Stimulated activated CD8-positive, alpha-beta memory T cell treated with anti-CD3 and anti-CD28 coated beads, Interleukin-7, amount 100 ng/mL, for 4 hours (primary cell): ENCODE measurements around the gene ALK.

Experiments
- DNase-seq, 2 donors: peaks; one replicate each; pipeline ENCODE4 v3.0.0-alpha.2; 2020; ENCODE audit warnings: low read depth in 2 of 2

ALK gene

DNA sequence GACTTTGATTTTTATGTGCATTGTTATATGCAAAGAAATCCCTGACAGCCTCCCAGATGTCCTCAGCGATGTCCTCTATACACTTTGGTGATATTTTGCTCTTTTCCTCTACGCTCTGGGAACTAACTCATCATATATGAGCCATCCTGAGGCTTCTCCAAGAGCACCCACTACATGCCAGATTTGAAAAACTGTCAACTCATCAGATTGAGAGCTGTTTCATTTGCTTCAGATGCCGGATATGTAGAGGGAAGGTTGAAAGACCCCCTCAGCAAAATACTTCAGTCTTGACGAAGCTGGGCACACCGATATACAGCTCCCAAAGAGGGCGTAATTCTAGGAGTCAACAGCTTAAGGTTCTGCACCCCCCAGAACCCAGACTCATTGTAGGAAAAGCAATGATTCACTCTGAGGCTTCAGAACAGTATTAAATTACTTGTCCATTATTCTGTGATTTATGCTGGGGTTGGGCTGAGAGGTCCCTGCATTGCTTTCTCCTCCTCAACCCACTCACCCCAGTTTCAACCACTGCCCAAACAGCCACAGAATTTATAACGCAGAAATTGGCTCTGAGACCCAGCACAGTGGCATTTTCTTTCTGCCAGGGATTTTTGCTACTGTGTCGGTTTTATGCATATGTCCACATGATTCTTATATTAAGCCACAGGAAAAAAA is 341.8 kb downstream of the ALK start:
- DNase-seq, result no peak

GRCh38 chr2:29578084-29578598 is 343.2 kb downstream of the ALK start:
- no peak for DNase-seq

DNA sequence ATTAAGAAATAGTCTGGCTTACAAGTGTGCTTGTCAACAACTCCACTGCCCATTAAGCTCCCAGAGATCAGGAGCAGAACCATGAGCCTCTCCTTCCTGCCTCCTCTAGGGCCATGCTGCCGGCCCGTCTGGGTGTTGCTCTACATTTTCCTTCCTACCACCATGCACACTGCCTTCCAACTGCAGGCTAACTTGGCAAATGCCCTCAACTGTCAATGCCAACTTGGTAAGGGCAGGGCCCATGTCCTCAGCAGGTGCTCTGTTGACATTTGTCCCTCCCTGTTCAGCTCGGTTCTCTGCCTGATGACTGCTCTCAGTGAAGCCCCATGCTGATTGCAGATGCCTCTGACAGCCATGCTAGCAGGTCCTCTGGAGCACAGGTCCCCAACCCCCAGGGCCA is 345.2 kb downstream of the ALK start:
- DNase-seq, result no peak

DNA sequence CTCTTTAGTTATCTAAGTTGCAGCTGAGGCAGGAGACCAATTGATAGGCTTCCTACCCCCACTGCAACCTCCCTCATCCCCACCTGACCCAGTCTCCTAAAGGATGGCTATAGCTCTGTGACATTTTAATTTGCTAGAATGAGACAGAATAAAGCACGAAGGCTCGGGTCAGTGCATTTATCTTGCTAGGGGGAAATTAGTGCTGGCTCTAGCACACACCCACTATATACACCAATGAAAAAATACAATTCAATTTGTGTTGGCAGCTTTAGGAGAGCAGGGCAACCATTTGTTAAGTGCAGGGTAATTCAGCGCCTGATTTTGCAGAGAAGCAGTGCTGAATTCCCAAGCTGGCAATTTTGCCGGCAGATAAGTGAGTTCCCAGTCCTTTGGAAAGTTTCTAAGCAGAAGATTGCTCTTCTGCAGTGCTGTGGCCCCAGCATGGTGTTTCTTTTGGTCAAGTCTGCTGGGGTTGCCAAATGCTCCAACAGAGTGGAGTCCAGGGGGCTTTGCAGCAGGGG is 346.0 kb downstream of the ALK start:
- no peak for DNase-seq

GRCh38 chr2:29573612-29574011 is 347.8 kb downstream of the ALK start:
- DNase-seq, result no peak

DNA sequence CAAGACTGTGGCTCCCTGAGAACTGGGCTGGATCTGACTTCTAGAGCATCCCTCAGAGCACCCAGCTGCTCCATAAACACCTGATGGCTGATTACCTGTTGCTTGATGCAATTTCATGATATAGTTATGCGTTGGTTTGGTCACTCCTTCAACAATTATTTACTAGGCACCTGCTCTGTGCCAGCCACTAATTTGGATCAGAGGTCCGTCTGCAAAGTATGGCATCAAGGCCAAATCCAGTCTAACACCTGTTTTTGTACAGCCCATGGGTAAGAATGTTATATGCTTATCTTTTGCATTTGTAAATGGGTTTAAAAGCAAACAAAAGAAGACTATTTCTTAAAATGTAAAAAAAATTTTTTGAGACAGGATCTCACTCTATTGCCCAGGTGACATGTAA is 348.2 kb downstream of the ALK start:
- no peak for DNase-seq

DNA sequence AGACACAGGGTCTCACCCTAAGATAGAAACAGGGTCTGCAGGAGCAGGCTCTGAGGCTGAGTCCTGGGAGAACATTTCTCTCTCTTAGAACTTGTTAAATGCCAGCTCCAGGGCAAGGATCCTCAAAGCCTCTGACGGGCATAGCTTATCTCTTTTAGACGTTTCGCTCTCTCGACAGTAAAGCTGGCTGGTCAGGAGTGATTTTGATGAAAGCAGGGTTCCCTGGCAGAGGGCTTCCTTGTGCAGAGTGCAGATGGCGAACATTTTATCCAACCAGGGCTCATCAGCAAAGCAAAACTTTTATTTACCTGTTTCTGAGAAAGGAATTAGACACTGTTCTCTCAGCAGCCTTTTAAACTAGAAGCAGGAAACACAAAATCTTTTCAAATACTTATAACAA is 350.8 kb downstream of the ALK start:
- no peak for DNase-seq

DNA sequence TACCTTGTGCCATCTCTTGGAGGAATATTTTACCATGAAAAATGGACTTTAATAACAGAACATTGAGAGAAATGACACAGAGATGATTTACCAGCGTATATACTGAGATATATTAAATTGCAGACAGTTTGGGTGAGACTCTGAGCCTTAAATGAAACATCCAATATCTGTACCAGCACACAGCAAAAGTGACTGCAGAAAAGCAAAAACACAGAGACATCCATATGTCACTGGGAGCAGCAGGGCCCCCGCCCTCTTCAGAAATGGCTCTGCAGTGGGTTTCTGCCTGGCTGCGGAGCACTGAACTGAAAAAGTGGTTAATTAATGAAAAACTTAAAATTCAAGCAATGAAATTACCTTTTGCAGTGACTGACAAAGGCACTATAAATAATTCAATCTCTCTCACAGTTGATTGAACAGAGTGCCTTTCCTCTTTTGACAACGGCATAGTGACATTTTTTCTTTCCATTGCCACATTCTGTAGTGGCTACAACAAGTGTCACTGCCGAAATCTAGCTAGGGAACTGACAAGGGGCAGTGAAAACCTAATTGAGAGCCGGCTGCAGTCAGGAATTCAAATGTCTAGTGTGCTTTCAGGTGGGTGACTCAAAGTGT is 353.4 kb downstream of the ALK start:
- no peak for DNase-seq

DNA sequence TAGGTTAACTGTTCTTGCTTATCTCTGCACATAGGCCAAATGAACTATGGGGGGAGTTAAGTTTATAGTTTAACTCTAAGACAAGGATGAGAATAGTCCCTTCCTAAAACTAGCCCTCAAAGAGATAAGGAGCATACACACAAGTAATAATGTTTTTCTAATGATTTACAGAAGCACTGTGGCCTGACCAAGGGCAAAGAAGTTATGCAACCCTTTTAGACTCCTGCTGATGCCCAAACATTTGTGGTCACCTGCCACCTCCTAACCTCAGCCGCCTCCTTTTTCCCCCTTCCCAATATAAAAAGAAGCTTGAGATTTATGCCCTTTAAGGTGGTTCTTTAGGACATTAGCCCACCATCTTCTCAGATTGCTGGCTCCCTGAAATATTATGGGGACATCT is 357.7 kb downstream of the ALK start:
- DNase-seq, result no peak

- DNase-seq, result no peak
Observed at GRCh38 chr2:29562896-29563295, 358.5 kb downstream of the ALK start.

DNA sequence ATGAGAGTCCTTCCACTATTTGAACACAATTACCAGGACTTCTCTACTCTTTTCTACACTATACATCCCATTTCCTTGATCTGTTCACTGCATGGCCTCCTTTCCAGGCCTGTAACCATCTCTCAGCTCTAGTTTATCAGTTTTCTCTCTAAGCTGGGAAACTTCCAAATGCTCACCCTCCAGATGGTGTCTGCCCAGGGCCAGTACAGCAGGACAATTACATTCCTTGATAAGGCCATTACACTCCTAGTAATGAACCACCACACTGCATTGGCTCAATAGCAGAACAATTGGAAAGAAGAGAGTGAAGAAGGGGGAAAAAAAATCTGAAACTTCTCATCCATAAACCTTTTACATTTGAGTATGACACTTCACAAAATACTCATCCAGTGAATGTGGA is 359.1 kb downstream of the ALK start:
- DNase-seq, result no peak

GRCh38 chr2:29561628-29562027 is 359.8 kb downstream of the ALK start:
- no peak for DNase-seq

- DNase-seq, result no peak
Observed at GRCh38 chr2:29561181-29561580, 360.2 kb downstream of the ALK start.

DNA sequence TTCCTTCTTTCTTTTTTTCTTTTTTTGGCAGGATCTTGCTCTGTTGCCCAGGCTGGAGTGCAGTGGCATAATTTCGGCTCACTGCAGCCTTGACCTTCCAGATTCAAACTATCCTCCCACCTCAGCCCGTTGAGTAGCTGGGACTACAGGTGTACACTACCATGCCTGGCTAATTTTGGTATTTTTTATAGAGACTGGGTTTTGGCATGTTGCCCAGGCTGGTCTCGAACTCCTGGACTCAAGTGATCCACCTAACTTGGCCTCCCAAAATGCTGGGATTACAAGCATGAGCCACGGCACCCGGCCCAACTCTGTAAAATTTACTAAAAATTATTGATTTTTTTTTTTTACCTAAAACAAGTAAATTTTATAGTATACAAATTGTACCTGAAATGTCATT is 360.8 kb downstream of the ALK start:
- no peak for DNase-seq

- DNase-seq, result no peak
Observed at GRCh38 chr2:29560030-29560429, 361.4 kb downstream of the ALK start.

- DNase-seq, result no peak
Observed at GRCh38 chr2:29559578-29559977, 361.8 kb downstream of the ALK start.

GRCh38 chr2:29558097-29558496 is 363.3 kb downstream of the ALK start:
- DNase-seq, result no peak

DNA sequence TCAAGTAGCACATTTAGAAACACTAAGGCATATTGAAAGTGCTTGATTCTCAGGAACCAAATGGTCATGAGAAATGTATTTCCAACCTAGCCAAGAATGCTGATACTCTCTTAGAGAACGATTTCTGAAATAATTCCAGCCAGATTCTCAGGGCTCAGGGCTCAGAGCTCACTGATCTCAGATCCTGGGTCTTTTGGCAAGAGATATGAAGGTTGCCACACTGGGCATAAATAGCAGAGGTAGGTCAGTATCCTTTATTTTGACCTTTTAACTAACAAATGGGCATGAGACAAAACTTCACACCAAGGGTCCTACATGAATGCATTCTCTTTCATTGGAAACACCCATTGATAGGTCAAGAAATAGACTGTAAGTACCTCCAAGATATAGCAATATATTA is 364.1 kb downstream of the ALK start:
- no peak for DNase-seq

- DNase-seq, result no peak
Observed at GRCh38 chr2:29549069-29549380, 372.4 kb downstream of the ALK start.

- DNase-seq, result no peak
Observed at GRCh38 chr2:29544917-29545316, 376.5 kb downstream of the ALK start.

- DNase-seq, result no peak
Observed at GRCh38 chr2:29544031-29544430, 377.4 kb downstream of the ALK start.

DNA sequence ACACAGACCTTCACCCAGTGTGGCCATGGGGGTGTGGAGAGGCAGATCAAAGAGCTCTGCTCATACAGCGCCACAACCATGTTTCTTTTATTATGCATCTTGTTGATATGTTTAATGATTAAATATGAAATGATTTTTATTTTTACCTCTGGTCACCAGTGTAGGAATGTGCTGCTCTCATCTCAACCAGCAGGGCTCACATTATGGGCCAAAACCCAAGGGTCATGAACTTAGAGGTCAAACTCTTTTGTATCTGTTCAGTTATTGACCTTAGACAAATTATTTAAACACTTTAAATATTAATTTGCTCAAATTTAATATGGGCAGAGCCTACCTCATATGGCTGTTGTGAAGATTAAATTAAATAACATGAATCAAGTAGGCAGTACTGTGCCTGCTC is 386.2 kb downstream of the ALK start:
- no peak for DNase-seq

DNA sequence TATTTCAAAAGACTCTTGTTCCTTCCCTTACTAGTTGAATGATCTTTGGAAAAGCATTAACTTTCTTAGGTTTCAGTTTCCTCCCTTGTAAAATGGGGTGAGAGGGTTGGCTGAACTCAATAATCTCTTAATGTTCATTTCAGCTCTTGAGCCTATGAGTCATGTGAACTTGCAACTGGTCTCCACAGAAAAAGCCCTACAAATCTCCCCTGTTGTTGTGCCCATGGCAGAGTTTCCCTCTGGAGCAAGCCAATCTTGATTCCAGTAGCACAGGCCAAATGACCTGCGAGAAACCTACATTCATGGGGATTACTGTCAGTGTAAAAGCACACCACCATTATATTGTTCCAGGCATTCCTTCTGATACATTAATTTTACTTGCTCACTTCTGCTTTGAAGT is 388.9 kb downstream of the ALK start:
- no peak for DNase-seq

GRCh38 chr2:29531626-29532025 is 389.8 kb downstream of the ALK start:
- no peak for DNase-seq
